NCI-H1436 treated with DMSO at 0.1 percent for 48 hours (cell line): ENCODE results near the gene SEC22B.
"Not testable (repeated sequence)": the region's sequence is repeated elsewhere in the genome, so short reads cannot be mapped to it uniquely, and the experiment has no call there.

Experiments used
- DNase-seq: peaks from one replicate; lab custom pipeline; 2025; lab: John Stamatoyannopoulos, UW

SEC22B gene

GRCh38 chr1:120113134-120113533, 63.2 kb downstream of the SEC22B start:
- DNase-seq: not testable (repeated sequence)

GRCh38 chr1:120112212-120112611, 64.1 kb downstream of the SEC22B start:
- DNase-seq: not testable (repeated sequence)

- not testable (repeated sequence) for DNase-seq
Measured at GRCh38 chr1:120111771-120112170, 64.5 kb downstream of the SEC22B start.

GRCh38 chr1:120111008-120111407, 65.3 kb downstream of the SEC22B start:
- not testable (repeated sequence) for DNase-seq

GRCh38 chr1:120109656-120110055, 66.7 kb downstream of the SEC22B start:
- DNase-seq: not testable (repeated sequence)

GRCh38 chr1:120109180-120109579, 67.1 kb downstream of the SEC22B start:
- DNase-seq: not testable (repeated sequence)

GRCh38 chr1:120105288-120105687, 71.0 kb downstream of the SEC22B start:
- DNase-seq: not testable (repeated sequence)

- DNase-seq: not testable (repeated sequence)
Measured at GRCh38 chr1:120103768-120104167, 72.6 kb downstream of the SEC22B start.

- not testable (repeated sequence) for DNase-seq
Measured at GRCh38 chr1:120101593-120101992, 74.7 kb downstream of the SEC22B start.
